Neural cell (in vitro differentiated cells): Measurements from ENCODE around the gene DLG2. TPM values are rescaled to one million over a fixed set of nuclear protein-coding genes. Genes with fewer than 3 reads are reported as not detected.

Experiments
- H2AFZ ChIP-seq: fragments of 200-600, 300-800 bp; sonication (generic), shearing (Covaris generic); 2 replicates; pipeline ENCODE4 v1.6.0; 2014; ENCODE audit warnings: low read depth, mild to moderate bottlenecking, antibody characterized with exemption, low read length, moderate library complexity
- H3F3A ChIP-seq: fragments of 200-600 bp; shearing (Covaris generic); 2 replicates; pipeline ENCODE4 v1.6.1; 2016; ENCODE audit warnings: mild to moderate bottlenecking, moderate library complexity, mixed read lengths, antibody characterized with exemption, low read length; ENCODE audit not compliant: insufficient read depth, poor library complexity, severe bottlenecking
- H3K27ac ChIP-seq: fragments of 200-600, 300-800 bp; sonication (generic), shearing (Covaris generic); 2 replicates; pipeline ENCODE4 v1.5.1; 2014; ENCODE audit warnings: mild to moderate bottlenecking, low read length, moderate library complexity
- H3K27me3 ChIP-seq: fragments of 300-800, 200-600 bp; sonication (generic), shearing (Covaris generic); 2 replicates; pipeline ENCODE4 v1.6.0; 2014; ENCODE audit warnings: mild to moderate bottlenecking, low read depth, low read length, moderate library complexity; ENCODE audit not compliant: insufficient read depth
- H3K36me3 ChIP-seq: fragments of 300-800, 200-600 bp; sonication (generic), shearing (Covaris generic); 2 replicates; pipeline ENCODE4 v1.5.1; 2014; ENCODE audit warnings: mild to moderate bottlenecking, antibody characterized with exemption, low read length, moderate library complexity; ENCODE audit not compliant: insufficient read depth
- H3K4me2 ChIP-seq: fragments of 300-800, 200-600 bp; sonication (generic), shearing (Covaris generic); 2 replicates; pipeline ENCODE4 v1.6.0; 2014; ENCODE audit warnings: mild to moderate bottlenecking, low read length
- H3K4me3 ChIP-seq: fragments of 300-800, 200-600 bp; sonication (generic), shearing (Covaris generic); 2 replicates; pipeline ENCODE4 v1.5.1; 2014; ENCODE audit warnings: mild to moderate bottlenecking, low read length, moderate library complexity
- H3K79me2 ChIP-seq: fragments of 200-600 bp; shearing (Covaris generic); replicated peaks from 2 replicates; pipeline ENCODE4 v1.6.0; 2014; ENCODE audit warnings: mild to moderate bottlenecking, low read length, moderate library complexity; ENCODE audit not compliant: insufficient read depth
- H3K9ac ChIP-seq: fragments of 300-800, 200-600 bp; sonication (generic), shearing (Covaris generic); 2 replicates; pipeline ENCODE4 v1.6.1; 2016; ENCODE audit warnings: mild to moderate bottlenecking, low read length, mixed read lengths
- H3K9me2 ChIP-seq: fragments of 200-600 bp; shearing (Covaris generic); 2 replicates; pipeline ENCODE4 v1.6.1; 2016; ENCODE audit warnings: mild to moderate bottlenecking, low read length, mixed read lengths; ENCODE audit not compliant: insufficient read depth
- H3K9me3 ChIP-seq: fragments of 200-600, 300-800 bp; sonication (generic), shearing (Covaris generic); 2 replicates; pipeline ENCODE4 v1.6.1; 2016; ENCODE audit warnings: mild to moderate bottlenecking, mixed run types, low read length, moderate library complexity, mixed read lengths
- H4K20me1 ChIP-seq: fragments of 200-600 bp; shearing (Covaris generic); 2 replicates; pipeline ENCODE4 v1.6.1; 2016; ENCODE audit warnings: mild to moderate bottlenecking, mixed run types; ENCODE audit not compliant: insufficient read depth
- CTCF ChIP-seq: fragments of 450-650 bp; IDR thresholded peaks from 2 replicates; pipeline ENCODE4 v1.5.1; 2014; ENCODE audit warnings: antibody characterized with exemption, mild to moderate bottlenecking, moderate library complexity; ENCODE audit not compliant: poor library complexity, severe bottlenecking
- EP300 ChIP-seq: fragments of 450-650 bp; conservative IDR thresholded peaks from 2 replicates; pipeline ENCODE4 v1.6.1; 2014; ENCODE audit warnings: antibody characterized with exemption, mild to moderate bottlenecking, moderate library complexity; ENCODE audit not compliant: poor library complexity, severe bottlenecking
- EZH2 ChIP-seq: fragments of 200-600, 300-800 bp; shearing (Covaris generic), sonication (generic); IDR thresholded peaks from 2 replicates; pipeline ENCODE4 v1.6.1; 2014; ENCODE audit warnings: antibody characterized with exemption, low read length, borderline replicate concordance, mild to moderate bottlenecking; ENCODE audit not compliant: insufficient read depth, poor library complexity, severe bottlenecking
- MXI1 ChIP-seq: fragments of 450-650 bp; conservative IDR thresholded peaks from 2 replicates; pipeline ENCODE4 v1.6.1; 2014; ENCODE audit warnings: antibody characterized with exemption, mild to moderate bottlenecking; ENCODE audit not compliant: poor library complexity, severe bottlenecking
- POLR2AphosphoS5 ChIP-seq: IDR thresholded peaks from 2 replicates; pipeline ENCODE4 v1.6.1; 2012
- RAD21 ChIP-seq: fragments of 450-650 bp; conservative IDR thresholded peaks from 2 replicates; pipeline ENCODE4 v1.6.1; 2014; ENCODE audit warnings: antibody characterized with exemption, mild to moderate bottlenecking, moderate library complexity
- SMC3 ChIP-seq: fragments of 450-650 bp; conservative IDR thresholded peaks from 2 replicates; pipeline ENCODE4 v1.6.1; 2014; ENCODE audit warnings: antibody characterized with exemption, mild to moderate bottlenecking, moderate library complexity; ENCODE audit not compliant: poor library complexity
- TAF1 ChIP-seq: IDR thresholded peaks from 2 replicates; pipeline ENCODE4 v1.6.1; 2012; ENCODE audit warnings: low read depth
- polyA plus RNA-seq: library from polyadenylated mRNA; depleted of rRNA; stranded (reverse); fragments of >200 nt; gene quantifications from 2 replicates; pipeline ENCODE4 v1.2.3, GENCODE V29; 2014
- TF ChIP-seq, protein P1 (sequence below): IDR thresholded peaks from 2 replicates; pipeline ENCODE4 v1.6.1; 2012; ENCODE audit warnings: borderline replicate concordance

DLG2 gene
- polyA plus RNA-seq, 1 donor from 2014 or later: 179 TPM

DNA sequence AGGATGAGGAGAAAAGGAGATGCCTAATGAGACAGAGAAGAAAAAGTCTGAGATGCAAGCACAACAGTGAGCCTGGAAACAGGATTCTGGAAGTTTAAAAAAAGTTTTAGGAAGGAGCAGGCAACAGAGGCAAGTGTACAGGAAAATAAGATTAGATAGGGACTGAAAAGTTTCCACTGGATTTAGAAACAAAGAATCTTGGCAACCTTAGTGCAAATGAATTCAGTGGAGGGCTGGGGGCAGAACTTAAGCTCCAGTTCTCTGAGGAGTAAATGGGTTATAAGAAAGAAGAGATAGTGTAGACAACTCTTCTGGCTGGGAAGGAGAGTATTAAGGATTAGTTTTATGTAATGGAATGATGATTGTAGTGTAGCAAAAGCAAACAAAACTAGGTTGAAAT is 1712.1 kb downstream of the DLG2 start:
- Histone ChIP-seq H3F3A (no peaks in the 10 kb centered on the region), H2AFZ (no peak overlapping the region), H3K9me3 (no peaks in the 10 kb centered on the region), H3K4me3 (no peak overlapping the region), H4K20me1 (no peaks in the 10 kb centered on the region), H3K9ac (no peak overlapping the region), H3K36me3 (no peaks in the 10 kb centered on the region), H3K27me3 (no peaks in the 10 kb centered on the region), H3K4me2 (no peak overlapping the region), H3K27ac (no peak overlapping the region), H3K79me2 (no peaks in the 10 kb centered on the region), H3K9me2 (no peaks in the 10 kb centered on the region)
- TF ChIP-seq RAD21: no peak

GRCh38 chr11:83909579-83910534 is 1717.3 kb downstream of the DLG2 start:
- Histone ChIP-seq H3K4me3 (no peak overlapping the region), H3K27ac (no peak overlapping the region), H3K4me2 (no peak overlapping the region), H3K9me3 (no peaks in the 10 kb centered on the region), H3K79me2 (no peaks in the 10 kb centered on the region), H3K36me3 (no peaks in the 10 kb centered on the region), H3F3A (no peaks in the 10 kb centered on the region), H3K9me2 (no peaks in the 10 kb centered on the region), H2AFZ (no peak overlapping the region), H4K20me1 (no peaks in the 10 kb centered on the region), H3K27me3 (no peaks in the 10 kb centered on the region), H3K9ac (no peak overlapping the region)
- no peak for TF ChIP-seq TAF1
- no peak for TF ChIP-seq EZH2
- no peak for TF ChIP-seq SMC3
- TF ChIP-seq, protein P1, sequence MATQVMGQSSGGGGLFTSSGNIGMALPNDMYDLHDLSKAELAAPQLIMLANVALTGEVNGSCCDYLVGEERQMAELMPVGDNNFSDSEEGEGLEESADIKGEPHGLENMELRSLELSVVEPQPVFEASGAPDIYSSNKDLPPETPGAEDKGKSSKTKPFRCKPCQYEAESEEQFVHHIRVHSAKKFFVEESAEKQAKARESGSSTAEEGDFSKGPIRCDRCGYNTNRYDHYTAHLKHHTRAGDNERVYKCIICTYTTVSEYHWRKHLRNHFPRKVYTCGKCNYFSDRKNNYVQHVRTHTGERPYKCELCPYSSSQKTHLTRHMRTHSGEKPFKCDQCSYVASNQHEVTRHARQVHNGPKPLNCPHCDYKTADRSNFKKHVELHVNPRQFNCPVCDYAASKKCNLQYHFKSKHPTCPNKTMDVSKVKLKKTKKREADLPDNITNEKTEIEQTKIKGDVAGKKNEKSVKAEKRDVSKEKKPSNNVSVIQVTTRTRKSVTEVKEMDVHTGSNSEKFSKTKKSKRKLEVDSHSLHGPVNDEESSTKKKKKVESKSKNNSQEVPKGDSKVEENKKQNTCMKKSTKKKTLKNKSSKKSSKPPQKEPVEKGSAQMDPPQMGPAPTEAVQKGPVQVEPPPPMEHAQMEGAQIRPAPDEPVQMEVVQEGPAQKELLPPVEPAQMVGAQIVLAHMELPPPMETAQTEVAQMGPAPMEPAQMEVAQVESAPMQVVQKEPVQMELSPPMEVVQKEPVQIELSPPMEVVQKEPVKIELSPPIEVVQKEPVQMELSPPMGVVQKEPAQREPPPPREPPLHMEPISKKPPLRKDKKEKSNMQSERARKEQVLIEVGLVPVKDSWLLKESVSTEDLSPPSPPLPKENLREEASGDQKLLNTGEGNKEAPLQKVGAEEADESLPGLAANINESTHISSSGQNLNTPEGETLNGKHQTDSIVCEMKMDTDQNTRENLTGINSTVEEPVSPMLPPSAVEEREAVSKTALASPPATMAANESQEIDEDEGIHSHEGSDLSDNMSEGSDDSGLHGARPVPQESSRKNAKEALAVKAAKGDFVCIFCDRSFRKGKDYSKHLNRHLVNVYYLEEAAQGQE: no peak
- no peak for TF ChIP-seq EP300
- TF ChIP-seq RAD21: no peak
- TF ChIP-seq POLR2AphosphoS5: no peak
- TF ChIP-seq MXI1: no peak
- no peak for TF ChIP-seq CTCF
